Dedifferentiated amniotic fluid mesenchymal stem cell (primary cell): Measurements from ENCODE around the gene CDR2.
"Not testable (repeated sequence)": the region's sequence is repeated elsewhere in the genome, so short reads cannot be mapped to it uniquely, and the experiment has no call there.

Experiments
- DNase-seq: peaks from one replicate; pipeline ENCODE4 v3.0.0-alpha.2; 2016; ENCODE audit errors: extremely low spot score

Gene CDR2

DNA sequence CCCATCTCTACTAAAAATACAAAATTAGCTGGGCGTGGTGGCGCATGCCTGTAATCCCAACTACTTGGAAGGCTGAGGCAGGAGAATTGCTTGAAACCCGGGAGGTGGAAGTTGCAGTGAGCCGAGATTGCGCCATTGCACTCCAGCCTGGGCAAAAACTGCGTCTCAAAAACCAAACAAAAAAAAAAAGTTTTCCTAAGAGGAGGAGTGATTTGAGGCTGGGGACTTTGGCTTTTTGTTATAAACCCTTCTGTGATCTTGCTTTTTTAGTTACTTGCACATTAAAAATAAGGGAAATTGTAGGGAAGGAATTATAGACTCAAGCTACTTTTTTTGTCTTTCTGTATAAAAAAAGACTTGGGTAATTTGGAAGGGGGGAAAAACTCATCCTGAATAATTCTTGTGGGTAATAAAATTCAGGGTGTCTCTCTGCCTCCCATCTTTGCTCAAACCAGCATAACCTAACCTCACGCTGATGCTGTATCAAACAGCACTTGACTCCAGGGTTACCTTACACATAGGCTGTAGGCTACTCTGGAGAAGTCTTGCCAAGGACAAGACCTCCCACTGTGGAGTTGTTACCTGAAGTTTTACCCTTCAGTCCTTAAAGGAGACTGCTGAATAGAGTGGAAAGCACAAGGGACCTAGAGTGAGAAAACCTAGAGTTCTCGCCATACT, 1.7 kb upstream of the CDR2 start:
- DNase-seq = no peak

GRCh38 chr16:22375117-22375962, 921 bp upstream of the CDR2 start:
- DNase-seq = no peak

GRCh38 chr16:22373662-22374310, 633 bp downstream of the CDR2 start:
- DNase-seq = no peak

DNA sequence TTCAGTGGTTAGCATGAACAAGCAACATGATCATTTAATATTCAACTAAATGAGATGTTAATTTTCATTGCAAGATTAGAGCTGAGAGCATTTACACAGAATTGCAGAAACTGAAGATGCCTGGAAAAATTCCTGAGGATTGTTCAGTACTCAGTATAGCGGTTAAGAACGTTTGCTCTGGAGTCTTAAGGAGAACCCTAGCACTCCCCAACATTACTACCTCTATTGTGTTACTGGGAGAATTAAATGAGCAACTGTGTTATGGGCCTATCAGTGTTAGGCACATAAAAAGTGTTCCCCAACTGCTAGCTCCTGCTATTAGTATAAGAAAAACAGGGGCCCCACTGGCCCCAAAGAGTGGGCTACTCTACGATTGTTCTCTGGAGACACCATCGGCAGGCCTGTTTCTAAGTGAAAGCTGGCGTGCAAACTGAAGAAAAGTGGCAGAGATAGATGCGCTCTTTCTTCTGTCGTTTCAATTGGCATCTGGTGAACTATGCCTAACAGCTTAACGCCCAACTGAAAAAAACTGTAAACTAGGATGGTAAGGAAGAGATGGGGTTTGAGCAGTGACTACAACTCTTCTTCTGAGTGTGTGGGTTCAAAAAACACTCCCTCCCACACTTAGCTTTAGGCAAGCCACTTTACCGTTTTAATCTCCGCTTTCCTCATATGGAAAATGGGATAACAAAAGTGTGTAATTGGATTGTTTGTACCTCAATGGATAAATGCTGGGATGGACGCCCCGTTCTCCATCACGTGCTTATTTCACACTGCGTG, 1.3 kb downstream of the CDR2 start:
- no peak for DNase-seq

GRCh38 chr16:22370038-22370820, 4.2 kb downstream of the CDR2 start:
- DNase-seq = peak; percentile 72

DNA sequence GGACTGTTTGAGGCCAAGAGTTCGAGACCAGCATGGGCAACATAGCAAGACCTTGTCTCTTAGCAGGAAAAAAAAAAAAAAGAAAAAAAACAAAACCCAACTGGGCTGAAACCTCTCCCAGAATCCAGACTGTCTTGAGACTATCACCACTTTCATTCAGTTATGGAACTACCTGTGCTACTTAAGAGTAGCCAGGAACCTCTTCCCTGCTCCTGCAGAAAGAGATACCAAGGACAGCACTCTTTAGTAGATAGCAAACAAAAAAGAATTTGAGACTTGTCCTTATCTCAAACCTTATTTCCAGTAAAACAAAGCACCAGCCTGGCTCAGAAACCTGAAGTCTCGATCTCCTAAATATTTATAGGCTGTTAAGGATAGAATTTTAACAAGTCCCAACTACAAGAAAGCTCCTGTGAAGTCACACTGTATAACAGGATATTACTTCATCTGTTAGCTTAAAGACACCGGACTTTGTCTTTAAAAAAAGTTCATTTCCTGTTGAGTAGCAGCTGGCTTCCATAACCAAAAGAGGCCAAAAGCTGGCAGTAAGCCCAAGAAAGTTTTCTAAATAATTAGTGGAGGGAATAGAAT, 5.1 kb downstream of the CDR2 start:
- no peak for DNase-seq

DNA sequence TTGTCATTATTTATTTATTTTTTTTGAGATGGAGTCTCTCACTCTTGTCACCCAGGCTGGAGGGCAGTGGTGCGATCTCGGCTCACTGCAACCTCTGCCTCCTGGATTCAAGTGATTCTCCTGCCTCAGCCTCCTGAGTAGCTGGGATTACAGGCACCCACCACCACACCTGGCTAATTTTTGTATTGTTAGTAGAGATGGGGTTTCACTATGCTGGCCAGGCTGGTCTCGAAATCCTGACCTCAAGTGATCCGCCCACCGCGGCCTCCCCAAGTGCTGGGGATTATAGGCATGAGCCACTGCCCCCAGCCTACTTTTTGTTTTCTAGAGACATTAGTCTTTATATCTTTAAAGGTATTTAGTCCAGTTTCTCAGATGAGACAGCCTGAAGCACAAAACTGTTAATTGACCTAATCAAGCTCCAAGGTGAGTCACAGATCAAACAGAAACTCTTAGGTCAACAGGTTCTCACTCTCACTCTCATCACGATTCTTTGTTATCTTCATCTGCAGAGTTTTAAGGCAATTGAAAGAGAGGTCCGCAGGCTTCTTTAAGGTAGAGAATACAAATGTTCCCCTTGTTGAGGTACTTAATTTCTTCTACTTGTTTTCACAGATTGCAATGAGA, 6.1 kb downstream of the CDR2 start:
- DNase-seq = not testable (repeated sequence)

GRCh38 chr16:22366889-22367288, 7.5 kb downstream of the CDR2 start:
- DNase-seq = no peak

- no peak for DNase-seq
These were observed 8.0 kb downstream of the CDR2 start for GRCh38 chr16:22366371-22366770.

- no peak for DNase-seq
These were observed 10.2 kb downstream of the CDR2 start for GRCh38 chr16:22364241-22364640.

DNA sequence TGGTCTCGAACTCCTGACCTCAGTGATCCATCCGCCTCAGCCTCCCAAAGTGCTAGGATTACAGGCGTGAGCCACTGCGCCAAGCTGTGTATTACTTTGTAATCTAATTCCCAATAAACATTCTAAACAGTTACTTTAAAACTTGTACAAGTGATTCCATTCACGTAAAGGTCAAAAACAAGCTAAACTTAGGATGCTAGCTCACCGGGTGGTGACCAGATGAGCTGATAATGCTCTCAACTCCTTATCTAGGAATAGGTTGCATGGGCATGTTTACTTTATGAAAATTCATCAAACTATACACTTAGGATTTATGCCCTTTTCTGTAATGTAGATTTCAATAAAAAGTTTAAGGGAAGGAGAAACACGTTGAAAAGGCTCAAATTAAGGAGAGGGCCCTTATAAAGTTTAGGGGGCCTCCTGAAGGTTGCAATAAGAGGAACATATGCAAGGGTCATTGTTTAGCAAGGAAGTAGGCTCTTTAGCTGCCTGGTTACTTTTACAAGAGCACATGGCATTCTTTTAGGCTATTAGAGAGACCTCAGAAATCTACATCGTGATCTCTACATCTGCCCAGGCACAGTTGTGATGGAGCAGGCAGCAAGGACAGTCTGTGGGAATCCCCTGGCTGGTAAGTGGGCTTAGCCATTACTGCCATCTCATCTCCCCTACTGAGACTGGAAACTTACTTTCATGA, 13.3 kb downstream of the CDR2 start:
- DNase-seq = no peak

DNA sequence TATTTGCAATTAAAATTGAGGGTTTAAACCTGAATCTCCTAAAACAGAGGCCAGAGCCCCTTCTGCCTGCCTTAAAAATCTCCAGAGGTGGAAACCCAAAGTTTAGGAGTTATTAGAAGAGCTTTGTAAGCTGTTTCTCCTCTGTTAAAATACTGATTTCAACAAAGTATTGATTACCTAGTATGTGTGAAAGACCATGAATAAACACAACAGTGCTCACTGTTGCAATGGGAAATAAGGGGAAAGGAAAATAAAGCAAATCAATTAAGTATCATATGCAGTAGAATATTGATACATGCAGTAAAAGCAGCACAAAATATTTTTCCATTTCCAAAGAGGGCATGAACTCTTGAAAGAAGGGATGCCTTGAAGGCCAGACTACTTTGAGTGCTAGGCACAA, 14.7 kb downstream of the CDR2 start:
- no peak for DNase-seq

- DNase-seq = no peak
These were observed 16.4 kb downstream of the CDR2 start for GRCh38 chr16:22358000-22358399.

- DNase-seq = no peak
These were observed 16.8 kb downstream of the CDR2 start for GRCh38 chr16:22357635-22357971.

DNA sequence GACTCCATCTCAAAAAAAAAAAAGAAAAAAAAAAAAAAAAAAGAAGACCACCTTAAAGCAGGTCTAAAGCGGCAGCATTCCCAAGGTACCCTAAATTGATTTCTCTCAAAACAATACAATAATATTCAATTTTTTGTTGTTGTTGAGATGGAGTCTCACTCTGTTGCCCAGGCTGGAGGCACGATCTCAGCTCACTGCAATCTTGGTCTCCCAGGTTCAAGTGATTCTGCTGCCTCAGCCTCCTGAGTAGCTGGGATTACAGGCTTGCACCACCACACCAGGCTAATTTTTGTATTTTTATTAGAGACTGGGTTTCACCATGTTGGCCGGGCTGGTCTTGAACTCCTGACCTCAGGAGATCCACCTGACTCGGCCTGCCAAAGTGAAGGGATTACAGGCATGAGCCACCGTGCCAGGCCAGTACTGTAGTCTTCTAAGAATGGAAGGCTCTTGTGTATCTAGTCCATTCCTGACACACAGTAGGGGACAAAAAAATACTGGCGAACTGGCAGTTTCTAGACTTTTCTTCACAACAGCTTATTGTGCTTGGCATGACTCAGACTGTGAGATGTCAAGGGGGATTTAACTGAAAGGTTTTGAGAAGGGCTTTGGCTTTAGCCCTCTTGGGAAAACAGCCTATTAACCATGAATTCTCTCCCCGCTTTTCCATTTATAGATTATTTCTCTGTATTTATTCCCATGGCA, 17.3 kb downstream of the CDR2 start:
- DNase-seq = no peak

DNA sequence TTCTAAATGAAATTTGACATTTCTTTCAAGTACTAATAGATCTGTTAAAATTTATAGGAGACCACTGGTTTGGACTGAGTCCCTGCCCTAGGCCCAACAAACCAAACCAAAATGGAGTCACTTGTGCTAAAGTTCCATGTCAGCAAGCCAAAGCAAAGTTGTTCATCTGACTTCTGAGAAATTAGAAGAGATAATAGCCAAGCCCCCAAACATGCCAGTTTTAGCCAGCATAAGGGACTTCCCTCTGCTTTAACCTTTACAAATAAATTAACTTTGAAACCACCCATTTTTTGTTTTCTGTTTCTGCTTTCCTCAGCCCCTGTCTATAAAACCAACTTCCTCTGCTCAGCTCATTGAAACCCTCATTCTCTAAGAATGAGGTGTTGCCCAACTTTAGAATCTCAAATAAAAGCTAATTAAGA, 18.9 kb downstream of the CDR2 start:
- DNase-seq = no peak

DNA sequence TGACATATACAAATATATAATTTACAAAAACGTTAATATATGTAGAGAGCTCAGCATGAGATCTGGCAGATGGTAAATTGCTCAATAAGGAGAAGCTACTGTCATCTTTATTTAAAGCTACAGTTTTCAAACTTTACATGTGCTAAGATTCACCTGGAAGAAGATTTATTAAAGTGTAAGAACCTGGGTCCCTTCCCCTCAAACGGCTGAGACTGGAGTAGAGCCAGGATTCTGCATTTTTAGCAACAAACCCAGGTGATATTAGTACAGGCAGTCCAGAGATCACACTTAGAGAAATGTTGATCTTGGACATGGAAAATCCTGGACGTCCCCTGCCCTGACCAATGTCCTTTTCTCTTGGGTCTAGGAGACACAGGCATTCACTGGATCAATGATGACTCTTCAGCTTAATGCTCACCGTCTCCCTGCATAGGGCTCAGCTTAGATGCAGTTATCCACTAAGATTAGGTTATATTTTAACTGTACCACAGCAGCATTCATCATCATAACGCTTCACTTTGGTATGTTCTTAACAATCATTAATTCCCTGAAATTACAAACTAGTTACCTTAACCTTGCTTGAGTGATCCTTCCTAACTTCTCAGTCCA, 20.4 kb downstream of the CDR2 start:
- DNase-seq = no peak

DNA sequence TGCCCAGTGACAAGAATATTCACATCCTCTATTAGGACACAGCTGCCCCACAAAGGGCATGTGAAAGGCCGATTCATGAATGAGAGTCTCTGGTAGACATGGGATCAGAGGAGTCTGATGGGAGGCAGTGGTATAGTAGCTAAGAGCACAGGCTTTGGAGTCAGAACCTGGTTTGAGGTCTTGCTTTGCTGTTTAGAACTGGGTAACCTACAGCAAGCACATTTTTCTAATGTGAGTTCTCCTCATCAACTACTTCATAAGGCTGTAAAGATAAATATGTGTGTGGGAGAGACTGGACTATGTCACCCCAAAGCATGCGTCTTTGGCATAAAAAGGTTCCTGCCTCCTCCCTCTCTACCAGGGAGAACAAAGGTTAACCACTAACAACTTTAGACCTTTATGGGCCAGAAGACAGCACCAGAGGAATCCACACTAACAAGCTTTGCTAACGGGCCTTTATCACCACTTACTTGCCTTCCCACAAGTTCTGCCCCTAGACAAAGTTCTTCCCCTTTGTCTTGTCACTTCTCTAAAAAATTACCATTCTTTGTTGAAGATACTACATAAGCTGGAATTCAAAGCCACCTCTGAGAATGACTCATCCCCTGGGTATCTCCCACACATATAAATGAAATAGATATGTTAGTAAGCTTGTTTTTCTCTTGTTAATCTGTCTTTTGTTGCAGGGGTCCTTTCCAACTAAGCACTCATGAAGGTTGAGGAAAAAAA, 21.1 kb downstream of the CDR2 start:
- DNase-seq = no peak
